WTC11 (cell line): ENCODE measurements around the gene ZACN. TPM values are rescaled to one million over a fixed set of nuclear protein-coding genes. Genes with fewer than 3 reads are reported as not detected.

Source experiments
- ATAC-seq: fragments of 200-7000 bp; cut with Tn5 transposase; 2 replicates; pipeline ENCODE4 v1.10.0; 2021; ENCODE audit warnings: mild to moderate bottlenecking, moderate library complexity
- CTCF ChIA-PET: fragments of 300-600 bp; sonication (Branson Sonifier 250); formaldehyde crosslinking; loops from one replicate; lab custom pipeline; 2021; ENCODE audit warnings: antibody characterized with exemption; lab: Charles Lee
- POLR2A ChIA-PET: fragments of 350-600 bp; sonication (Branson Sonifier 250); formaldehyde crosslinking; loops from one replicate; lab custom pipeline; 2021; ENCODE audit warnings: antibody characterized with exemption; lab: Charles Lee
- DNase-seq: peaks from one replicate; pipeline ENCODE4 v3.0.0; 2021; ENCODE audit warnings: low spot score
- H3K27ac Mint-ChIP-seq: 2 replicates; pipeline ENCODE4 v1.8.0; 2021; ENCODE audit warnings: mixed read lengths
- H3K27me3 Mint-ChIP-seq: 2 replicates; pipeline ENCODE4 v1.8.0; 2021; ENCODE audit warnings: low read depth, mild to moderate bottlenecking, moderate library complexity, mixed read lengths
- H3K36me3 Mint-ChIP-seq: 2 replicates; pipeline ENCODE4 v1.8.0; 2021; ENCODE audit warnings: mixed read lengths
- H3K4me1 Mint-ChIP-seq: 2 replicates; pipeline ENCODE4 v1.8.0; 2022; ENCODE audit warnings: mixed read lengths
- H3K4me3 Mint-ChIP-seq: 2 replicates; pipeline ENCODE4 v1.8.0; 2021; ENCODE audit warnings: mild to moderate bottlenecking, moderate library complexity, mixed read lengths
- H3K9me3 Mint-ChIP-seq: 2 replicates; pipeline ENCODE4 v1.8.0; 2021; ENCODE audit warnings: mixed read lengths
- ATF1 ChIP-seq: sonication (generic); formaldehyde crosslinking; IDR thresholded peaks from 2 replicates; pipeline ENCODE4 v1.8.1; 2023; ENCODE audit warnings: mild to moderate bottlenecking, moderate library complexity, missing genetic modification reagents
- CBFB ChIP-seq: sonication (generic); formaldehyde crosslinking; IDR thresholded peaks from 2 replicates; pipeline ENCODE4 v1.8.1; 2022; ENCODE audit warnings: mild to moderate bottlenecking, low read depth, missing genetic modification reagents
- CREB1 ChIP-seq: sonication (generic); formaldehyde crosslinking; IDR thresholded peaks from 2 replicates; pipeline ENCODE4 v1.8.0; 2023; ENCODE audit warnings: mild to moderate bottlenecking, missing genetic modification reagents
- FOXK1 ChIP-seq: sonication (generic); formaldehyde crosslinking; IDR thresholded peaks from 2 replicates; pipeline ENCODE4 v1.8.0; 2022; ENCODE audit warnings: mild to moderate bottlenecking, moderate library complexity, missing genetic modification reagents
- HMGA2 ChIP-seq: fragments of 250-450 bp; sonication (Bioruptor Pico); IDR thresholded peaks from 2 replicates; pipeline ENCODE4 v1.4.0; 2021; ENCODE audit warnings: mild to moderate bottlenecking, moderate library complexity
- JUN ChIP-seq: sonication (generic); formaldehyde crosslinking; IDR thresholded peaks from 2 replicates; pipeline ENCODE4 v1.8.0; 2023; ENCODE audit warnings: mild to moderate bottlenecking, missing genetic modification reagents
- NR2C2 ChIP-seq: sonication (generic); formaldehyde crosslinking; IDR thresholded peaks from 2 replicates; pipeline ENCODE4 v1.8.0; 2022; ENCODE audit warnings: mild to moderate bottlenecking, missing genetic modification reagents
- PRRX2 ChIP-seq: fragments of 250-450 bp; sonication (Bioruptor Pico); IDR thresholded peaks from 2 replicates; pipeline ENCODE4 v1.8.0; 2021; ENCODE audit warnings: mild to moderate bottlenecking
- SMAD3 ChIP-seq: sonication (generic); formaldehyde crosslinking; IDR thresholded peaks from 2 replicates; pipeline ENCODE4 v1.8.0; 2022; ENCODE audit warnings: missing genetic modification reagents, mild to moderate bottlenecking, borderline replicate concordance
- ZNF121 ChIP-seq: sonication (generic); formaldehyde crosslinking; IDR thresholded peaks from 2 replicates; pipeline ENCODE4 v1.8.0; 2023; ENCODE audit warnings: missing genetic modification reagents
- ZNF317 ChIP-seq: sonication (generic); formaldehyde crosslinking; IDR thresholded peaks from 2 replicates; pipeline ENCODE4 v1.8.1; 2023; ENCODE audit warnings: low read depth, mild to moderate bottlenecking, moderate library complexity, missing genetic modification reagents, borderline replicate concordance
- ZNF416 ChIP-seq: fragments of 250-450 bp; sonication (Bioruptor Pico); IDR thresholded peaks from 2 replicates; pipeline ENCODE4 v1.9.0; 2021; ENCODE audit warnings: mild to moderate bottlenecking, inconsistent platforms
- ZNF423 ChIP-seq: fragments of 250-450 bp; sonication (Bioruptor Pico); IDR thresholded peaks from 2 replicates; pipeline ENCODE4 v2.1.2; 2022; ENCODE audit warnings: mild to moderate bottlenecking, moderate library complexity
- total RNA-seq: library from RNA; stranded (reverse); gene quantifications from 3 replicates; pipeline ENCODE4 v1.2.3, GENCODE V29; 2021
- TF ChIP-seq, protein P1 (sequence below): sonication (generic); formaldehyde crosslinking; conservative IDR thresholded peaks from 2 replicates; pipeline ENCODE4 v1.8.1; 2022; ENCODE audit warnings: mild to moderate bottlenecking, missing genetic modification reagents
- TF ChIP-seq, protein P2 (sequence below): sonication (generic); formaldehyde crosslinking; IDR thresholded peaks from 2 replicates; pipeline ENCODE4 v1.8.0; 2023; ENCODE audit warnings: missing genetic modification reagents, mild to moderate bottlenecking, borderline replicate concordance
- TF ChIP-seq, protein P3 (sequence below): sonication (generic); formaldehyde crosslinking; IDR thresholded peaks from 2 replicates; pipeline ENCODE4 v1.8.1; 2023; ENCODE audit warnings: mild to moderate bottlenecking, moderate library complexity, missing genetic modification reagents
- TF ChIP-seq, protein P4 (sequence below): sonication (generic); formaldehyde crosslinking; IDR thresholded peaks from 2 replicates; pipeline ENCODE4 v1.8.0; 2022; ENCODE audit warnings: mild to moderate bottlenecking, missing genetic modification reagents
- TF ChIP-seq, protein P5 (sequence below): fragments of 200-600 bp; IDR thresholded peaks from 2 replicates; pipeline ENCODE4 v1.8.0; 2022; ENCODE audit warnings: antibody characterized with exemption
- TF ChIP-seq, protein P6 (sequence below): sonication (generic); formaldehyde crosslinking; IDR thresholded peaks from 2 replicates; pipeline ENCODE4 v1.8.1; 2023; ENCODE audit warnings: mild to moderate bottlenecking, missing genetic modification reagents, moderate library complexity

ZACN gene
- total RNA-seq, 1 experiment from 2014 or later = 0.28 TPM

DNA sequence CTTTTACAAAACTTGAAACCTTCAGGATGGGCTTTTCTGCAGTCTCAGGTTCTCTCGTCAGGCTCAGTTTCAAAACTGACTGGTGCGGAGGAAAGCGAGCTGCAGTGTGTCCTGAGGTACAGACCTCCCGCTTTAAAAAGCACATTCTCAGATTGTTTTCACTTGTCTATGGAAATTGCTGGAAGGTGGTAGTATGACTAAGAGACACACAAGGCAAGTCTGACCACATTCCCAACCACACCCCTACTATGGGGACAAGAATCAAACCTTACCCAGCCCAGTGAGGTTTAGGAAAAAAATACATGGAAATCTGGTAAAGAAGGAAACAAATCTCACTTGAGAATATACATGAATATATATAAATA, 24.9 kb upstream of the ZACN start:
- no peak for DNase-seq
- H3K9me3 Mint-ChIP-seq = no peaks in the 10 kb centered on the region
- TF ChIP-seq JUN (no peak), ZNF416 (no peak), ZNF423 (CRISPR knock-in tag) (no peak), HMGA2 (no peak), PRRX2 (no peak)
- TF ChIP-seq, protein P1, sequence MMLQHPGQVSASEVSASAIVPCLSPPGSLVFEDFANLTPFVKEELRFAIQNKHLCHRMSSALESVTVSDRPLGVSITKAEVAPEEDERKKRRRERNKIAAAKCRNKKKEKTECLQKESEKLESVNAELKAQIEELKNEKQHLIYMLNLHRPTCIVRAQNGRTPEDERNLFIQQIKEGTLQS (CRISPR knock-in tag) = no peak
- TF ChIP-seq, protein P2, sequence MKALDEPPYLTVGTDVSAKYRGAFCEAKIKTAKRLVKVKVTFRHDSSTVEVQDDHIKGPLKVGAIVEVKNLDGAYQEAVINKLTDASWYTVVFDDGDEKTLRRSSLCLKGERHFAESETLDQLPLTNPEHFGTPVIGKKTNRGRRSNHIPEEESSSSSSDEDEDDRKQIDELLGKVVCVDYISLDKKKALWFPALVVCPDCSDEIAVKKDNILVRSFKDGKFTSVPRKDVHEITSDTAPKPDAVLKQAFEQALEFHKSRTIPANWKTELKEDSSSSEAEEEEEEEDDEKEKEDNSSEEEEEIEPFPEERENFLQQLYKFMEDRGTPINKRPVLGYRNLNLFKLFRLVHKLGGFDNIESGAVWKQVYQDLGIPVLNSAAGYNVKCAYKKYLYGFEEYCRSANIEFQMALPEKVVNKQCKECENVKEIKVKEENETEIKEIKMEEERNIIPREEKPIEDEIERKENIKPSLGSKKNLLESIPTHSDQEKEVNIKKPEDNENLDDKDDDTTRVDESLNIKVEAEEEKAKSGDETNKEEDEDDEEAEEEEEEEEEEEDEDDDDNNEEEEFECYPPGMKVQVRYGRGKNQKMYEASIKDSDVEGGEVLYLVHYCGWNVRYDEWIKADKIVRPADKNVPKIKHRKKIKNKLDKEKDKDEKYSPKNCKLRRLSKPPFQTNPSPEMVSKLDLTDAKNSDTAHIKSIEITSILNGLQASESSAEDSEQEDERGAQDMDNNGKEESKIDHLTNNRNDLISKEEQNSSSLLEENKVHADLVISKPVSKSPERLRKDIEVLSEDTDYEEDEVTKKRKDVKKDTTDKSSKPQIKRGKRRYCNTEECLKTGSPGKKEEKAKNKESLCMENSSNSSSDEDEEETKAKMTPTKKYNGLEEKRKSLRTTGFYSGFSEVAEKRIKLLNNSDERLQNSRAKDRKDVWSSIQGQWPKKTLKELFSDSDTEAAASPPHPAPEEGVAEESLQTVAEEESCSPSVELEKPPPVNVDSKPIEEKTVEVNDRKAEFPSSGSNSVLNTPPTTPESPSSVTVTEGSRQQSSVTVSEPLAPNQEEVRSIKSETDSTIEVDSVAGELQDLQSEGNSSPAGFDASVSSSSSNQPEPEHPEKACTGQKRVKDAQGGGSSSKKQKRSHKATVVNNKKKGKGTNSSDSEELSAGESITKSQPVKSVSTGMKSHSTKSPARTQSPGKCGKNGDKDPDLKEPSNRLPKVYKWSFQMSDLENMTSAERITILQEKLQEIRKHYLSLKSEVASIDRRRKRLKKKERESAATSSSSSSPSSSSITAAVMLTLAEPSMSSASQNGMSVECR (CRISPR knock-in tag) = no peak
- TF ChIP-seq, protein P3, sequence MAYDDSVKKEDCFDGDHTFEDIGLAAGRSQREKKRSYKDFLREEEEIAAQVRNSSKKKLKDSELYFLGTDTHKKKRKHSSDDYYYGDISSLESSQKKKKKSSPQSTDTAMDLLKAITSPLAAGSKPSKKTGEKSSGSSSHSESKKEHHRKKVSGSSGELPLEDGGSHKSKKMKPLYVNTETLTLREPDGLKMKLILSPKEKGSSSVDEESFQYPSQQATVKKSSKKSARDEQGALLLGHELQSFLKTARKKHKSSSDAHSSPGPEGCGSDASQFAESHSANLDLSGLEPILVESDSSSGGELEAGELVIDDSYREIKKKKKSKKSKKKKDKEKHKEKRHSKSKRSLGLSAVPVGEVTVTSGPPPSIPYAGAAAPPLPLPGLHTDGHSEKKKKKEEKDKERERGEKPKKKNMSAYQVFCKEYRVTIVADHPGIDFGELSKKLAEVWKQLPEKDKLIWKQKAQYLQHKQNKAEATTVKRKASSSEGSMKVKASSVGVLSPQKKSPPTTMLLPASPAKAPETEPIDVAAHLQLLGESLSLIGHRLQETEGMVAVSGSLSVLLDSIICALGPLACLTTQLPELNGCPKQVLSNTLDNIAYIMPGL = no peak
- peak overlapping the region; percentile 33 for H3K27ac Mint-ChIP-seq
- ATAC-seq = no peak
- POLR2A ChIA-PET = no interaction called here
- peaks cover 59% of the 10 kb centered on the region for H3K36me3 Mint-ChIP-seq
- no peak overlapping the region for H3K4me3 Mint-ChIP-seq
- CTCF ChIA-PET = interaction anchor here (0.5 to 2.5 kb wide), 2 partner anchors 22 to 40 kb away, joined by 4 to 16 read pairs; no protein-coding TSS in a partner anchor
- no peaks in the 10 kb centered on the region for H3K27me3 Mint-ChIP-seq
- peaks cover 3% of the 10 kb centered on the region for H3K4me1 Mint-ChIP-seq

DNA sequence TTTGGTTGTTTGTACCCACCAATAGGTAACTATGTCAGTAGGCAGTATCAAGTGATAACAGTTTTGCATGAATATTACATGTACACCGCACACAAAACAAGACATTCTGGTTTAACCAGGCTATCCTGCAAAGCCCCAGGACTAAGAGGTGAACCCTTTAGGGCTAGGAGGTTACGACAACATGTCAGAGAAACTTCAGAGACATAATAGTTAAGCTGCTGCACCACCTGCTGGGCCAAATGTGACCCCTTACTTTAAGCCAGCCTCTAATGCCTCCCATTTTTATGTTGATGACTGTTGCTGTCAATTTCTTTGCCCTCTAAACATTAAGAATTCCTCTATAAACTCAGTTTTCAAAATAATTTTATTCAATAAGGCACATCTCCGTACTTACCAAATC, 22.1 kb upstream of the ZACN start:
- Mint-ChIP-seq H3K36me3 (peaks cover 65% of the 10 kb centered on the region), H3K4me1 (no peaks in the 10 kb centered on the region), H3K4me3 (no peak overlapping the region), H3K27ac (no peak overlapping the region), H3K9me3 (no peaks in the 10 kb centered on the region), H3K27me3 (no peaks in the 10 kb centered on the region)
- DNase-seq (no peak), ATAC-seq (no peak)
- no peak for TF ChIP-seq NR2C2 (CRISPR knock-in tag)
- TF ChIP-seq ZNF317 (CRISPR knock-in tag) = no peak
- no peak for TF ChIP-seq CREB1
- no peak for TF ChIP-seq ZNF121
- TF ChIP-seq, protein P2 (CRISPR knock-in tag) = no peak
- TF ChIP-seq, protein P4, sequence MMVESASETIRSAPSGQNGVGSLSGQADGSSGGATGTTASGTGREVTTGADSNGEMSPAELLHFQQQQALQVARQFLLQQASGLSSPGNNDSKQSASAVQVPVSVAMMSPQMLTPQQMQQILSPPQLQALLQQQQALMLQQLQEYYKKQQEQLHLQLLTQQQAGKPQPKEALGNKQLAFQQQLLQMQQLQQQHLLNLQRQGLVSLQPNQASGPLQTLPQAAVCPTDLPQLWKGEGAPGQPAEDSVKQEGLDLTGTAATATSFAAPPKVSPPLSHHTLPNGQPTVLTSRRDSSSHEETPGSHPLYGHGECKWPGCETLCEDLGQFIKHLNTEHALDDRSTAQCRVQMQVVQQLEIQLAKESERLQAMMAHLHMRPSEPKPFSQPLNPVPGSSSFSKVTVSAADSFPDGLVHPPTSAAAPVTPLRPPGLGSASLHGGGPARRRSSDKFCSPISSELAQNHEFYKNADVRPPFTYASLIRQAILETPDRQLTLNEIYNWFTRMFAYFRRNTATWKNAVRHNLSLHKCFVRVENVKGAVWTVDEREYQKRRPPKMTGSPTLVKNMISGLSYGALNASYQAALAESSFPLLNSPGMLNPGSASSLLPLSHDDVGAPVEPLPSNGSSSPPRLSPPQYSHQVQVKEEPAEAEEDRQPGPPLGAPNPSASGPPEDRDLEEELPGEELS (CRISPR knock-in tag) = no peak
- TF ChIP-seq SMAD3 (CRISPR knock-in tag) = no peak
- no peak for TF ChIP-seq CBFB (CRISPR knock-in tag)
- TF ChIP-seq, protein P5, sequence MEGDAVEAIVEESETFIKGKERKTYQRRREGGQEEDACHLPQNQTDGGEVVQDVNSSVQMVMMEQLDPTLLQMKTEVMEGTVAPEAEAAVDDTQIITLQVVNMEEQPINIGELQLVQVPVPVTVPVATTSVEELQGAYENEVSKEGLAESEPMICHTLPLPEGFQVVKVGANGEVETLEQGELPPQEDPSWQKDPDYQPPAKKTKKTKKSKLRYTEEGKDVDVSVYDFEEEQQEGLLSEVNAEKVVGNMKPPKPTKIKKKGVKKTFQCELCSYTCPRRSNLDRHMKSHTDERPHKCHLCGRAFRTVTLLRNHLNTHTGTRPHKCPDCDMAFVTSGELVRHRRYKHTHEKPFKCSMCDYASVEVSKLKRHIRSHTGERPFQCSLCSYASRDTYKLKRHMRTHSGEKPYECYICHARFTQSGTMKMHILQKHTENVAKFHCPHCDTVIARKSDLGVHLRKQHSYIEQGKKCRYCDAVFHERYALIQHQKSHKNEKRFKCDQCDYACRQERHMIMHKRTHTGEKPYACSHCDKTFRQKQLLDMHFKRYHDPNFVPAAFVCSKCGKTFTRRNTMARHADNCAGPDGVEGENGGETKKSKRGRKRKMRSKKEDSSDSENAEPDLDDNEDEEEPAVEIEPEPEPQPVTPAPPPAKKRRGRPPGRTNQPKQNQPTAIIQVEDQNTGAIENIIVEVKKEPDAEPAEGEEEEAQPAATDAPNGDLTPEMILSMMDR = no peak
- no peak for TF ChIP-seq ATF1
- TF ChIP-seq, protein P6, sequence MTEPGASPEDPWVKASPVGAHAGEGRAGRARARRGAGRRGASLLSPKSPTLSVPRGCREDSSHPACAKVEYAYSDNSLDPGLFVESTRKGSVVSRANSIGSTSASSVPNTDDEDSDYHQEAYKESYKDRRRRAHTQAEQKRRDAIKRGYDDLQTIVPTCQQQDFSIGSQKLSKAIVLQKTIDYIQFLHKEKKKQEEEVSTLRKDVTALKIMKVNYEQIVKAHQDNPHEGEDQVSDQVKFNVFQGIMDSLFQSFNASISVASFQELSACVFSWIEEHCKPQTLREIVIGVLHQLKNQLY (CRISPR knock-in tag) = no peak
- no peak for TF ChIP-seq FOXK1 (CRISPR knock-in tag)
- ChIA-PET CTCF (interaction anchor here (0.9 to 1.2 kb wide), 2 partner anchors 16 to 54 kb away, joined by 3 read pairs; no protein-coding TSS in a partner anchor), POLR2A (no interaction called here)
